Sigmoid colon (tissue), 3 donors: ENCODE data around the gene GLS2.

Experiments
- CTCF ChIP-seq, 4 experiments: fragments of 450-650 bp in 3 of 4; fragments of 200-600 bp in 1 of 4; IDR thresholded peaks; one replicate each; pipeline ENCODE4 v1.5.1; 2016 to 2019; ENCODE audit warnings: antibody characterized with exemption in 4 of 4, mild to moderate bottlenecking in 3 of 4, moderate library complexity in 2 of 4
- POLR2A ChIP-seq, 2 donors: fragments of 450-650 bp; IDR thresholded peaks; one replicate each; pipeline ENCODE4 v1.6.1; 2016; ENCODE audit warnings: antibody characterized with exemption in 2 of 2, mild to moderate bottlenecking in 2 of 2, moderate library complexity in 2 of 2

DNA sequence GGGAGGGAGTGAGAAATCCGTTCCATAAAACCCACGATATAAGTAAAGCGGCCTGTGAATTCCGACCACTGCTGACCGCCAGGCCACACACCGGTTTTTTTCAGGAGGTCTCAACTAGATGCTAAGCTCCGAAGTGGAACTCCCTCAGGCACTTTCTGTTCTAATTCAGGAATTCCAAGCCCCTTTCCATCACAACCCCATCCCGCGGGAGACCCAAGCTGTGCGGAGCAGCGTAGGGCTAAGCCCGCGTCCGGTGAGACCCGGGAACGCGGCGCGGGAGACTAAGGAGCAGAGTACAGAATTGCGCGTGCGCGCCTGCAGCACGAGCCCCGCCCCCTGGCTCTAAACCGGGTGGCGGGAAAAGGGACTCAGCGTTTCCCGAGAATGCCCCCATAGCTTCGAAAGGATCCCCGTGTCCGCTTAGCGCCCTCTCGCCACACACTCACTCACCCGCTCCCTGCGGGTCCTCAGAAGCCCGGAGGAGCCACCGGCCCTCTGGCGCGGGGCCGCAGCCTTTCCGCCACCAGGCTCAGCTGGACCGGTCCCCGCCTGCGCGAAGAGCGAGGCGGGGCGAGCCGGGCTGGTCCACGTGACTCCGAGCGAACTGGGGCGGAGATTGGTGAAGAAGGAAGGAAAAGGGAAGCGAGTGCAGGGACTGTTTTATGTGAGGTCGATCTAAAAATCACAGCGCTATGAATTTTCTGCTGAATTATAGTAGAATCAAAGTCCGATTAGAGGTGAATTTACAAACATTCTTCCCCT is 38.9 kb downstream of the GLS2 start, which contains the start of gene TIMELESS:
- TF ChIP-seq CTCF (IDR thresholded peaks at IDR 0.05) (peak in 2 of 4 experiments; percentile 5 to 23), POLR2A (IDR thresholded peaks at IDR 0.05) (peak; percentile 75 to 82)
